Medulla oblongata (tissue), 1 donor: Measurements from ENCODE around the gene RFTN2.
"Not testable (repeated sequence)": the region's sequence is repeated elsewhere in the genome, so short reads cannot be mapped to it uniquely, and the experiment has no call there.

ENCODE experiments used
- DNase-seq: peaks from one replicate; pipeline ENCODE4 v3.0.0-alpha.2; 2015; ENCODE audit errors: extremely low spot score

RFTN2 gene, protein sequence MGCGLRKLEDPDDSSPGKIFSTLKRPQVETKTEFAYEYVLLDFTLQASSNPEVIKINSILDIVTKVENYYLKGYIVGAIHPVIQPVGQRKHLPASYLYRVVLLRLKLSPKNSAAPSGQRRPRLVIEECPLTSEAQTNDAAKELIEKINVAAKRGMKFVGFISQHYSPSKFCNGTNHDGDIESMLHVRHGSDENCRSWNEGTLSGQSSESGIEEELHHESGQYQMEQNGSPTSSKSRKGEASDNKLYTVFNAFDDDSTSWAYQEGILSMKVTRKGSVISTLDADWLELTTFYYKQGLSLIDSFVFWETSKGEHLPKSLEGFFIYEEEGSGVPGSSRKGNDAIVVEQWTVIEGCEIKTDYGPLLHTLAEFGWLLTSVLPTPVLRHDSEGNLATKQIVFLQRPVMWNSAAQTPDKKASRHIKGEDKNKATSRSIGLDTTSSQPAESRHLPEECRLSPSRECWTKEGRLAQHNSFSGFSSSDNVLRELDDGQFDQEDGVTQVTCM

DNA sequence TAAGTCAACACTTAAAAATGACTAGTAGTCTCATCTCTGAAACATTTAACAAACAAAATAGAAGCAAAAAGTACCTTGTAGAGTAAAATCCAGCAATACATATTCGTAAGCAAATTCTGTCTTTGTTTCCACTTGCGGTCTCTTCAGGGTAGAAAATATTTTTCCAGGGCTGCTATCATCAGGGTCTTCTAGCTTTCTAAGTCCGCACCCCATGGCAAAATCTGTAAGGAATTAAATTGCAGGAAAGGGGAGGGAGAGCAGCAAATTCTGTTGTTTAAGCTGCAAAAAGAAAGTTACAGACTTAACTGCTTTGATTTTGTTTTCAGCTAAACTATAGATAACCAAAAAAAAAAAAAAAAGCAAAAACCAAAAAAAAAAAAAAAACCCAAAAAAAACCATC, at the start of gene RFTN2:
TSS of gene RFTN2 (minus strand) at position 342 of the 400 bp plus-strand sequence. CDS start at position 213, 129 bp downstream.
- peak; percentile 54 for DNase-seq

DNA sequence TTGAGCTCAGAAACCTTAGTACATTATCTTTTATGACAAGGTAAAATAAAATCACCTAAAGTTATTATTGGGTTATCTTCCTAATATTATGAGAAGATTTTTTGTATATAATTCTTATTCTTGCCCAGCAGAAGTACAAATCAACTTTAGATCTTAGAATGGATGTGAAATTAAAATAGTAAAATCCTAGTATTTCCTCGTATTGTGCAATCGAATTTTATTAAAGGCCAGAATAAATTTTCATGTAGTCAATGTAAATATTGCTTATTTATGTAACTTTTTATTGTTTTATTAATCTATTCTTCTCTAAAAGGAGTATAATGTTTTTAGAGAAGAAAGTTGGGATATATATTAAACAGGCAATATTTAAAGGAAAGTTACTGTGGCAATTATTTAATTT, 42.5 kb upstream of the RFTN2 start:
- DNase-seq = no peak

GRCh38 chr2:197713271-197713670, 37.9 kb upstream of the RFTN2 start:
- no peak for DNase-seq

DNA sequence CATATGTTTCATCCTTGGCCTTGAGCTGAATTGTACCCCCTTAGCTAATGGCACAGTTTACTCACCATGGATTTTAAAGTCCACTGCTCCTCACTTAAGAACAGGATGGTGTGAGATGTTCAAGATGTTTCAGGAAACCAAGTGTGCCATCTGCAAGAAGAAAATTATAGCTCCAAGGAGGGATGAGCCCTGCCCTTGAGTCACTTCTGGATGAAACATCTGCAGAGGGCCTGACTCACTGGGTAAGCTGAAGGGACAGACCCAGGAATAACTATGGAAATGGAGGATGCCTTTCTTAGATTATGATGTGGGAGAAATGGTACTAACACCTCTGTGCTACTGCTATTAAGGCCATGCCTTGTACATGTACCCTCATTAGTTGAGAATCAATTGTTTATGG, 36.2 kb upstream of the RFTN2 start:
- DNase-seq = no peak

DNA sequence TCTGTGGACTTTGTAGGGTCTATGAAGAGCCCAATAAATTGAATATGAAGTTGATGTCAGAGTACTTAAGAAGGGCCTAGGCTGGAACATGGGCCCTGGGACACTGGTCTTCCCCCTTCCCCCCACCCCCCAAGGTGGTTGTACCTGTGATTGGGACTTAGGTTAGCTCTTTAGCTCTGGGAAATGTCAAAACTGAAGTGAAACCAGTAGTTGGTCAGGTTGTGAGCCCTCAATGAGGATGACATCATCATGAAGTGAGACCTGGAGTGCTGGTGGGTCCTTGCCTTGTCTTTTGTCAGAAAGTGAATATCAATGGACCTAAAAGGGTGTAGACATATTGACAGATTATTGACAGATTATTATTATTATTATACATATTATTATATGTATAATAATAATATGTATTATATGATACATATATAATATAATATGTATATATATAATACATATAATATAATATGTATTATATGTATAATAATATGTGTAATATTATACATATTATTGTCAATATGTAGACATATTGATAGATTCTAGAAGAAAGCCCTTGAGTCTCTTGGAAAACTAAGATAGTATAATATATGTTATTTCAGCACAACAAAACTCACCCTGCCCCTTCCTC, 35.1 kb upstream of the RFTN2 start:
- no peak for DNase-seq

GRCh38 chr2:197709140-197709539, 33.8 kb upstream of the RFTN2 start:
- not testable (repeated sequence) for DNase-seq

DNA sequence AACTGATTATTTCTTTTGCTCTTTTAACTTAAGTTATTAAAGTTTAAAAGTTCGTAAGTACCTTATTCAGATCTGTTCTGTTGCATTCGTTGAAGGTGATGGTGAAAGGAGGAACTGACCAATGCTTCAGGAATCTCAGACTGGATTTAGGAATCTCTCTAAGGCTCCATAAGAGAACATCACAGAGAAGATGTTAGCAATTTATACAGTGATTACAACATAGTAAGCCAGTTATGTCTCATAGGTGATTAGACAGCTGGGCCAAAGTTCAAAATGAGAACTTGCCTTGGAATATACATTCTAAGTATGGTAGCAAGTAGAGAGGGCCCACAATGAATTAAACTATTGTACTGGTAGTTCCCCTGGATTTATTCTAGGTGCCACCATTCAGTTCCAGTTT, 32.9 kb upstream of the RFTN2 start:
- DNase-seq = no peak

DNA sequence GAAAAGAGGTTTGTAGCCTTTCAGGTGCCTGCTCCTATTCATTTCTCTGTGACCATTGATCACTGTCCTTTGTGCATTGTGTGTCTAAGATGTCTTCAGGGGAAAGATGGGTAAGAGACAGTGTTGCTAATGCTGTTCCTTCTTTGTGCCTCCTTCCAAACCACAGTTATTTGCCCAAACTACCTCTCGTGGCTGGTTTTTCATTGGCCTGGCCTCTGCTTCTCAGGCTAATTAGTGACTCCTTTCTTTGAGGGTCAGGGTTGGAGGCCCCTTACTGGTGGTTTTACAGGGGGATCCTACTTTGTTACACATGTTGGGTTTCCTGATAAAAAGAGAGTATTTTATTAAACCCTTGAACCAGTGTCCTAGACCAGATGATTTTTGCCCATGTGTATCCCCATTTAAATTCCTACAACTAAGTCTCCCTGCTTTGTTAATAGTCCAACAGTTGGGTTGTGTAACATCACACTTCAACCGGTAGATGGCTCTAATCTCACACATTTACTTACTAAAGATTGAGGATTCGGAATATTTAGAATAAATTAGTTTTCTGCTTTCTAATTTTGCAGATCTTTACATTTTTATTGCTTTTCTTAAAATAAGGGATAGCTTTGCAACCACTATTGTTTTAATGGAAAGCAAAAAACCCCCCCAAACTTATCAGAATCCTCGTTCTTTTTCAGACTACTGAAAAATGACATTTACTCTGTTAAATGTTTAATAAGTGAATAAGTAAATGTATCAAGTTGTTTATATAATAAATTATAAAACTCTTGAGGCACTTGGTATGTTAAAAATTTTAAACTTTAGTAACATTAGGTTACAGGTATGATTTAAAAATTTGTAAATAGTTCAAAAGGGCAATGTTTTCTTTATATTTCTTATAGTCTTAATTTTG, 32.2 kb upstream of the RFTN2 start:
- DNase-seq = peak; percentile 78

DNA sequence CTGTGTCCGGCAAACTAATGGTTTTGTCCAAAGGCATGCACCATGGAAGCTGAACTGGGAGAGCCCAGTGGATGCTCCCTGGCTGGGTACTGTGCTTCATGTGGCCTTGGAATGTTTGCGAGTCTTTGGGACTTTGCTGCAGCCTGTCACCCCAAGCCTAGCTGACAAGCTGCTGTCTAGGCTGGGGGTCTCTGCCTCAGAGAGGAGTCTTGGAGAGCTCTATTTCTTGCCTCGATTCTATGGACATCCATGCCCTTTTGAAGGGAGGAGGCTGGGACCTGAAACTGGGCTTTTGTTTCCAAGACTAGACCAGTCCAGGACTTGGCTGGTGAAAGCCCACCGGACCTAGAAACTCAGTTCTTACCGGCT, 31.4 kb upstream of the RFTN2 start:
- DNase-seq = no peak

DNA sequence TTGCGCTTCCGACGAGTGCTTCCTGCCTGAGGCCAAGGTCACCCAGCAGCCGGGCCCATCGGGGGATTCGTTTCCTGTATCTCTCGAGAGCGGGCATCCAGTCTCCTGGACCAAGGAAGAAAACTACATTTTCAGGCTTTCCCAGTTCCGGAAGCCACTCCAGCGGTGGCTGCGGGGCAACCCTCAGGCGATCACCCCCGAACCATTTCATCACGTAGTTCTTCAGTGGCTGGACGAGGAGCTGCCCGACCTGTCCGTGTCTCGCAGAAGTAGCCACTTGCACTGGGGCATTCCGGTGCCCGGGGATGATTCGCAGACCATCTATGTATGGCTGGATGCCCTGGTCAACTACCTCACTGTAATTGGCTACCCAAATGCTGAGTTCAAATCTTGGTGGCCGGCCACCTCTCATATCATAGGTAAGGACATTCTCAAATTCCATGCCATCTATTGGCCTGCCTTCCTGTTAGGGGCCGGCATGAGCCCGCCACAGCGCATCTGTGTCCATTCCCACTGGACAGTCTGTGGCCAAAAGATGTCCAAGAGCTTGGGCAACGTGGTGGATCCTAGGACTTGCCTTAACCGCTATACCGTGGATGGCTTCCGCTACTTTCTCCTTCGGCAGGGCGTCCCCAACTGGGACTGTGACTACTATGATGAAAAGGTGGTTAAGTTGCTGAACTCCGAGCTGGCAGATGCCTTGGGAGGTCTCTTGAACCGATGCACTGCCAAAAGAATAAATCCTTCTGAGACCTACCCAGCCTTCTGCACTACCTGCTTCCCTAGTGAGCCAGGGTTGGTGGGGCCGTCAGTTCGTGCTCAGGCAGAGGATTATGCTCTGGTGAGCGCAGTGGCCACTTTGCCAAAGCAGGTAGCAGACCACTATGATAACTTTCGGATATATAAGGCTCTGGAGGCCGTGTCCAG, 30.8 kb upstream of the RFTN2 start:
- no peak for DNase-seq

DNA sequence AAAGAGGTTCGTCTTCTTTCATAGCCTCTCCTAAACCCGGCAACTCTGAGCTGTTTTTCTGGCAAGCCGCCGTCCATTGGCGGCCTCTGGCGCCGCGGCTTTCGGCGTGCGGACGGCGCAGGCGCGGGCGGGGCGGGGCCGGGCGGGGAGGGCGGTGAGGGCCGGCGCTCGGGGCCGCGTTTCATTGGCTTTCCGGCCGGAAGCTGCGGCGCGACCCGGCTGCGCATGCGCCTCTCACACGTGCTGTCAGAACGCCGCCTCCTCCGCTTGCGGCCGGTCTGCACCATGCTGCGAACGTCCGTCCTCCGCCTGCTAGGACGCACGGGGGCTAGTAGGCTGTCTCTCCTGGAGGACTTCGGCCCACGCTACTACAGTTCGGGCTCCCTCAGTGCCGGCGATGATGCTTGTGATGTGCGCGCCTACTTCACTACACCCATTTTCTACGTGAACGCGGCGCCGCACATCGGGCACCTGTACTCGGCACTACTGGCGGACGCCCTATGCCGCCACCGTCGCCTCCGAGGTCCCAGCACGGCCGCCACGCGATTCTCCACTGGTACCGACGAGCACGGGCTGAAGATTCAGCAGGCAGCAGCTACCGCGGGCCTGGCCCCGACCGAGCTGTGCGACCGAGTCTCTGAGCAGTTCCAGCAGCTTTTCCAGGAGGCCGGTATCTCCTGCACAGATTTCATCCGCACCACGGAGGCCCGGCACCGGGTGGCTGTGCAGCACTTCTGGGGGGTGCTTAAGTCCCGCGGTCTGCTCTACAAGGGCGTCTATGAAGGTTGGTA, 29.9 kb upstream of the RFTN2 start, which contains the start of gene MARS2:
TSS of gene MARS2 (plus strand) at position 249 of the 791 bp plus-strand sequence. CDS start at position 286, 37 bp downstream.
- DNase-seq = peak; percentile 88

DNA sequence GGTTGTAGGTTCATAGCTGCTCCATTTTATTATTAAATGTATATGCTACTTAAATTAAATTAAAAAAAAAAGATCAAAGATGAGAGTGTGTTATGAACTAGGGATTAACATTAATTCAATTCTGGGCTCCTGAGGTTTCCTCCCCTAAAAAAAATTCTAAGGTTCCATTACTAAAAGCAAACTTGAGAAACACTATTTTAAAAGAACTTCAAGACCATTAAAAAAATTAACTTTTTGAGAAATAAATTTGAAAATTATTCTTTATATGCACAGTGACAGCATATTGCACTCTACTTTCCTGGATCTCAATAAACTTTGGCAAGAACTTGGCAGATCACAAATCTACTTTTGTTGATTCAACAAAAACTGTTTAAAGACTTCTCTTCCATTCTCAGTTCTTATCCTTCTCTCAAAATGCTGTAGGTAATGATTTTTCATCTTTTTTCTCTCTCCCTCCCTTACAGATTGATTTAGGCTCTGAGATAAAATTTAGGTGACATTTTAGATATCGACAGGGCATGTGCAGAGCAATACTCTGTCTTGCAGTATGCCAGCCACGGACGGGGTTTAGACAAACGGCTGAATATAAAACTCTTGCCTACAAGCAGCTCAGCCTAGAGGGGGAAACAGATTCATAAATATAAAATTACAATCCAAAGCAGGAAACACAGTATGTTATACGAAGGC, 29.2 kb upstream of the RFTN2 start:
- no peak for DNase-seq

DNA sequence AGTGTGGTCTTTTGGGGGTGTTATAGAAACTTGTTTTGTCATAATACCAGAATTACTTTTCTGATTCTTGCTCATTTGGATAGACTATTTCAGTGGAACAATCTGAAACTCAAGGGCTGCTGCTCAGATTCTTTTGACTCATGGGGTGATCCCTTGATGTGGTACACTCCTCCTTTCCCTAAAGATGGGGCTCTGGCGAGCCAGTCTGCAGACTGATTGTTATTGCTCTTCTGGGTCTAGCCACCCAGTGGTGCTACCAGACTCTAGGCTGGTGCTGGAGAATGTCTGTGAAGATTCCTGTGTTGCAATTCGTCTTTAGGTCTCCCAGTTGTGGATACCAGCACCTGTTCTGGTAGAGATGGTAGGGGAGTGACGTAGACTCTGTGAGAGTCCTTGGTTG, 25.6 kb upstream of the RFTN2 start:
- no peak for DNase-seq

DNA sequence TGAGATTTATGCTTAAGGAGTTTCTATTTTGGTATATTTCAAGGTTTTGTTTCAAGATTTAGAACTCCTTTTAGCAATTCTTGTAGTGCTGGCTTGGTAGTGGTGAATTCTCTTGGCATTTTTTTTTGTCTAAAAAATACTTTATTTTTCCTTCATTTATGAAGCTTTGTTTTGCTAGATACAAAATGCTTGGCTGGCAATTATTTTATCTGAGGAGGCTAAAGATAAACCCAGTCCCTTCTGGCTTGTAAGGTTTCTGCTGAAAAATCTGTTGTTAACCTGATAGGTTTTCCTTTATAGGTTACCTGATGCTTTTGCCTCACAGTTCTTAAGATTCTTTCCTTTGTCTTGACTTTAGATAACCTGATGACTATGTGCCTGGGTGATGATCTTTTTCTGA, 24.3 kb upstream of the RFTN2 start:
- DNase-seq = not testable (repeated sequence)

DNA sequence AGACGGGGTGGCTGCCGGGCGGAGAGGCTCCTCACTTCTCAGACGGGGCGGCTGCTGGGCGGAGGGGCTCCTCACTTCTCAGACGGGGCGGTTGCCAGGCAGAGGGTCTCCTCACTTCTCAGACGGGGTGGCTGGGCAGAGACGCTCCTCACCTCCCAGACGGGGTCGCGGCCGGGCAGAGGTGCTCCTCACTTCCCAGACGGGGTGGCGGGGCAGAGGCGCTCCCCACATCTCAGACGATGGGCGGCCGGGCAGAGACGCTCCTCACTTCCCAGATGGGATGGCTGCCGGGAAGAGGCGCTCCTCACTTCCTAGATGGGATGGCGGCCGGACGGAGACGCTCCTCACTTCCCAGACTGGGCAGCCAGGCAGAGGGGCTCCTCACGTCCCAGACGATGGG, 21.2 kb upstream of the RFTN2 start:
- DNase-seq = not testable (repeated sequence)

DNA sequence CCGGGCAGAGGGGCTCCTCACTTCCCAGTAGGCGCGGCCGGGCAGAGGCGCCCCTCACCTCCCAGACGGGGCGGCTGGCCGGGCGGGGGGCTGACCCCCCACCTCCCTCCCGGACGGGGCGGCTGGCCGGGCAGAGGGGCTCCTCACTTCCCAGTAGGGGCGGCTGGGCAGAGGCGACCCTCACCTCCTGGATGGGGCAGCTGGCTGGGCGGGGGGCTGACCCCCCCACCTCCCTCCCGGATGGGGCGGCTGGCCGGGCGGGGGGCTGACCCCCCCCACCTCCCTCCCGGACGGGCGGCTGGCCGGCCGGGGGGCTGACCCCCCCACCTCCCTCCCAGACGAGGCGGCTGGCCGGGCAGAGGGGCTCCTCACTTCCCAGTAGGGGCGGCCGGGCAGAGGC, 20.6 kb upstream of the RFTN2 start:
- not testable (repeated sequence) for DNase-seq

DNA sequence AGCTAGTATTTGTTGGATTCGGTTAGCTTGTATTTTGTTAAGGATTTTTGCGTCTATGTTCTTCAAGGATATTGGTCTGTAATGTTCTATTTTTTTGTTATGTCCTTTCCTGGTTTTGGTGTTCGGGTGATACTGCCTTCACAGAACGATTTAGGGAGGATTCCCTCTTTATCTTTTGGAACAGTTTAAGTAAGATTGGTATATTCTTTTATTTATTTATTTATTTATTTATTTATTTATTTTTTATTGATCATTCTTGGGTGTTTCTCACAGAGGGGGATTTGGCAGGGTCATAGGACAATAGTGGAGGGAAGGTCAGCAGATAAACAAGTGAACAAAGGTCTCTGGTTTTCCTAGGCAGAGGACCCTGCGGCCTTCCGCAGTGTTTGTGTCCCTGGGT, 19.8 kb upstream of the RFTN2 start:
- DNase-seq = not testable (repeated sequence)

DNA sequence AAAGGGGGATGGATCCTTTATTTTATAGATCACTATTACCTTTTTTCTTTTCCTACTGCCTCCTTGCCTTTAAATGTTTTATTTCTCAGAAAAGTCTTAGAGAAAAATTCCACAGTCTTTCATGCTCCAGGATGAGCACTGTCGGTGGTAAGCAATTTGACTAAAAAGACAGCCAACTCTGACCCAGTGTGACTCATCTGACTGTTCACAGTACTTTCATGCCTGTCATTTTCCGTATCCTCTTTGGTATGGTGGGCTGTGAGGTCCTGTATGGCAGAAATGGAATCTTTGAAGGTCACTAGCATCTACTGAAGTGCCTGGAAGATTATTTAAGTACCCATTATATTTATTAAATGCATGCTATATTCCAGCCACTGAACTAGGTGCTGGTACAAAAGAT, 2.1 kb upstream of the RFTN2 start:
- DNase-seq = no peak

GRCh38 chr2:197677056-197677455, 1.7 kb upstream of the RFTN2 start:
- DNase-seq = no peak
